T-helper 17 cell (primary cell): ENCODE data around the gene STAG2. TPM values are rescaled to one million over a fixed set of nuclear protein-coding genes. Genes with fewer than 3 reads are reported as not detected.
A peak's percentile ranks its signal among the peaks of the same experiment; 100 is the strongest.

Experiments used
- ATAC-seq: fragments of 150-1000 bp; cut with Tn5 transposase; 2 replicates; pipeline ENCODE4 v1.10.0; 2021; ENCODE audit warnings: mild to moderate bottlenecking, moderate library complexity
- DNase-seq, 3 donors: peaks; one replicate each; pipeline versions ENCODE4 v3.0.0 to v3.0.0-alpha.2; 2020 to 2021
- H3K9me3 ChIP-seq: one replicate; pipeline ENCODE4 v1.7.0; 2013; ENCODE audit warnings: low read length, mild to moderate bottlenecking; ENCODE audit not compliant: control insufficient read depth, poor library complexity, severe bottlenecking
- H3K27ac Mint-ChIP-seq: one replicate; pipeline ENCODE4 v1.8.0; 2022; ENCODE audit warnings: mild to moderate bottlenecking, moderate library complexity, mixed read lengths
- H3K27me3 Mint-ChIP-seq: one replicate; pipeline ENCODE4 v1.8.0; 2022; ENCODE audit warnings: mixed read lengths
- H3K36me3 Mint-ChIP-seq: one replicate; pipeline ENCODE4 v1.8.0; 2022; ENCODE audit warnings: low read depth, mixed read lengths
- H3K4me1 Mint-ChIP-seq: one replicate; pipeline ENCODE4 v1.8.0; 2022; ENCODE audit warnings: mild to moderate bottlenecking, mixed read lengths
- H3K4me3 Mint-ChIP-seq: one replicate; pipeline ENCODE4 v1.8.0; 2022; ENCODE audit warnings: mild to moderate bottlenecking, moderate library complexity, mixed read lengths
- total RNA-seq, 4 donors: library from RNA in 2 of 4; stranded (reverse) in 2 of 4; gene quantifications; one replicate each; pipeline ENCODE4 v1.2.3 and lab custom pipeline; 2022 to 2026

STAG2 gene
- total RNA-seq, 2 donors from 2014 or later = 77.2 to 81.3 TPM

DNA sequence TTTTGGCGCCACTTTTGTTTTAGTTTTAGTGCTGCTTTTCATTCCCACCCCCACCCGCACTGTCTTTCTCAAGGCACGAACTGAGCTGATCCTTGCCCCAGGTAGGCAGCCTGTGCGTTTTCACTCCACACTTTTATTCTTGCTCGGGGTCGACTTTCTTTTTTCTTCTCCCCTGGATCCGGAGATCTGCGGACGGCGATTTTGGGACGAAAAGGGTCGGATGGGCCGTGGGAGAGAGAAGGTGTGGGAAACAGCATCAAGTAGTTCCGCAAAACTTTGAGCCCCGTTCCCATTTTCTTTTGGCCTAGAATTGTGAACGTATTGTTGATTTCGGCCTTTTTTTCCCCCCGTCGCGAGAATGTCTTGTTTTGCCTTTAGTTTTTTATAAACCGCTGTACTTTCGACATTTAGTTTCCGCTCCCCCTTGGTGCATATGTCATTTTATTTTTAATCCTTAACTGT, 531 bp downstream of the STAG2 start:
- Mint-ChIP-seq H3K4me1 (peaks cover 28% of the 10 kb centered on the region), H3K4me3 (peak overlapping the region; percentile 98), H3K27ac (peak overlapping the region; percentile 99), H3K27me3 (no peaks in the 10 kb centered on the region), H3K36me3 (peaks cover 4% of the 10 kb centered on the region)
- no peak for ATAC-seq
- DNase-seq = no peak
- no peaks in the 10 kb centered on the region for H3K9me3 ChIP-seq

DNA sequence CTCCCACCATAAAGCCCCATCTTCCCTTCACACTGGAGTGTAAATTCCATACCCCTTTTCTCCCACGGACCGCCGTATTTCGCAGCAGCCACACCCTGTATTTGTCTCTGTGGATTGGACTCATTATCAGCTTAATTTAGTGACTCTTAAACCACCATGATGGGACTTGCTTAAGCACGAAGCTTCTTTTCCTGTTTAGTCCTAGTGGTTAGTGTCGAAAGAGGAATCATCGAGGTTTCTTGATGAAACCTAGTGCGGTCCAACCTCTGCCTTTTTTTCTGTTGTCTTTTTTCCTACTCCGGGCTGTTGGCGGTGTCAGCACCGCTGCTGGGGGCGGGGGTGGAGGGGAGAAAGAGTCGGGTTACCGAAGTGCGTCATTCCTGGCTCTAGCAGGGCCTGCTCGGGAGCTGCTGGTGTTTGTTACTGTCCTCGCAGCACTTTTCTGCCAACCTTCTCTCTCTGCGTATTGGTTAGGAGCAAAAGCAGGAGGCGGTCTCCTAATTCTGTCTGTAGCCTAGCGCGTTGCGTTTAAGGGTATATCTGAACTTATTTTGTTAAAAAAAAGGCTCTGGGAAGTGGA, 1.4 kb downstream of the STAG2 start:
- H3K36me3 Mint-ChIP-seq = peaks cover 4% of the 10 kb centered on the region
- peak overlapping the region; percentile 99 for H3K27ac Mint-ChIP-seq
- peaks cover 31% of the 10 kb centered on the region for H3K4me1 Mint-ChIP-seq
- peak; percentile 74 for ATAC-seq
- peak; percentile 63 to 77 (median 68) for DNase-seq
- no peaks in the 10 kb centered on the region for H3K9me3 ChIP-seq
- no peaks in the 10 kb centered on the region for H3K27me3 Mint-ChIP-seq
- H3K4me3 Mint-ChIP-seq = peak overlapping the region; percentile 98

DNA sequence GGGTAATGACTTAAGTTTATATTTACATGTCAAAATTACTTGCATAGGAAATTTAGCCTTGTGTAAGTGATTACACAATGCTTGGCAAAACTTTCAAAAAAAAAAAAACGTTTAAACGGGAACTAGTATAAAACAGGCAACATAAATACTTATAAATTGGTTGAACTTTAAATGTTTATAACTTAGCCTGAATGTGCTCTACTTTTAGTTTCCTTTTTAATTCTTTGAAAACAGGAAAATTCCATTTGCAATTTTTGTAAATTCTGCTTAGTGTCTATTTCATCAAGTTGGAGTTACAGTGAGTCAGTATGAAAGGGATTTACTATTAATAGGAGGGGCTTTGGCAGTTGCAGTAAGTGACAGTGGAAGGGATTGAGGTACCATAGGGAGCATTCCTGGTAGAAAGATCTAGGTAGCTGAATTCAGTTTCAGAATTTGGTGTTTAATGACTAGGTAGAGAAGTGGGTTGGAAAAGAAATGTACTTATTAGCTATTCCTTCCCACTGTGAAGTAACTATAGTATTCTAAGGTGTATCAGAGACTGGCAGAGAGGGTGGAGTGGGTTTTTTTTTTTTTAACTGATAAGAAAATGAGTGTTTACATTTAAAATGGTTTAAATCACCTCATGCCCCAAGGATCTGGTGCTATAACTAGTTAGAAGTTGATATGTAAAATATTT, 2.8 kb downstream of the STAG2 start:
- no peaks in the 10 kb centered on the region for H3K27me3 Mint-ChIP-seq
- peaks cover 4% of the 10 kb centered on the region for H3K36me3 Mint-ChIP-seq
- H3K27ac Mint-ChIP-seq = peak overlapping the region; percentile 99
- DNase-seq (no peak), ATAC-seq (no peak)
- H3K4me1 Mint-ChIP-seq = peaks cover 30% of the 10 kb centered on the region
- H3K9me3 ChIP-seq = no peaks in the 10 kb centered on the region
- peak overlapping the region; percentile 98 for H3K4me3 Mint-ChIP-seq

DNA sequence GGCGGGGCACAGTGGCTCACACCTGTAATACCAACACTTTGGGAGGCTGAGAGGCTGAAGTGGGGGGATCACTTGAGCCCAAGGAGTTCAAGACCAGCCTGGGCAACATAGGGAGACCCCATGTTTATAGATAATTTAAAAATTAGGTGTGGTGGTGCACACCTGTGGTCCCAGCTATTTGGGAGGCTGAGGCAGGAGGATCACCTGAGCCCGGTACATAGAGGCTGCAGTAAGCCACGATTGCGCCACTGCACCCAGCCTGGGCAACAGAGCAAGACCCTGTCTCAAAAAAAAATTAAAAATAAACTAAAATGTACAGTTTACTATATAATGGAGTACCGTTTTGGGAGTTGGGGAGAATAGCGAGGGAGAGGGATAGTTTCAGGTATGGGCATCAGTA, 4.2 kb downstream of the STAG2 start:
- no peak for ATAC-seq
- no peaks in the 10 kb centered on the region for H3K9me3 ChIP-seq
- Mint-ChIP-seq H3K4me1 (peaks cover 39% of the 10 kb centered on the region), H3K36me3 (peaks cover 2% of the 10 kb centered on the region), H3K27ac (peak overlapping the region; percentile 99), H3K4me3 (peak overlapping the region; percentile 43), H3K27me3 (no peaks in the 10 kb centered on the region)
- DNase-seq = no peak

DNA sequence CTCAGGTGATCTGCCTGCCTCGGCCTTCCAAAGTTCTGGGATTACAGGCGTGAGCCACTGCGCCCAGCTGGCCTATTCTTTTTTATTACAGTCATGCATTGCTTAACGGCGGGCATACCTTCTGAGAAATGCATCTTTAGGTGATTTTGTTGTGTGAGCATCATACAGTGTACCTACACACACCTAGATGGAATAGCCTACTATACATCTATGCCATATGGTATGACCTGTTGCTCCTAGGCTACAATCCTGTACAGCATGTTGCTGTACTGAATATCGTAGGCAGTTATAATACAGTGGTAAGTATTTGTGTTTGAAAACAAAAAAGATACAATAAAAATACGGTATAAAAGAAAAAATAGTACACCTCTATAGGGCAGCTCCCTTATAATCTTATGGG, 6.0 kb downstream of the STAG2 start:
- Mint-ChIP-seq H3K27me3 (no peaks in the 10 kb centered on the region), H3K27ac (no peak overlapping the region), H3K4me3 (no peak overlapping the region), H3K36me3 (peaks cover 2% of the 10 kb centered on the region), H3K4me1 (peaks cover 43% of the 10 kb centered on the region)
- DNase-seq (no peak), ATAC-seq (no peak)
- H3K9me3 ChIP-seq = no peaks in the 10 kb centered on the region

DNA sequence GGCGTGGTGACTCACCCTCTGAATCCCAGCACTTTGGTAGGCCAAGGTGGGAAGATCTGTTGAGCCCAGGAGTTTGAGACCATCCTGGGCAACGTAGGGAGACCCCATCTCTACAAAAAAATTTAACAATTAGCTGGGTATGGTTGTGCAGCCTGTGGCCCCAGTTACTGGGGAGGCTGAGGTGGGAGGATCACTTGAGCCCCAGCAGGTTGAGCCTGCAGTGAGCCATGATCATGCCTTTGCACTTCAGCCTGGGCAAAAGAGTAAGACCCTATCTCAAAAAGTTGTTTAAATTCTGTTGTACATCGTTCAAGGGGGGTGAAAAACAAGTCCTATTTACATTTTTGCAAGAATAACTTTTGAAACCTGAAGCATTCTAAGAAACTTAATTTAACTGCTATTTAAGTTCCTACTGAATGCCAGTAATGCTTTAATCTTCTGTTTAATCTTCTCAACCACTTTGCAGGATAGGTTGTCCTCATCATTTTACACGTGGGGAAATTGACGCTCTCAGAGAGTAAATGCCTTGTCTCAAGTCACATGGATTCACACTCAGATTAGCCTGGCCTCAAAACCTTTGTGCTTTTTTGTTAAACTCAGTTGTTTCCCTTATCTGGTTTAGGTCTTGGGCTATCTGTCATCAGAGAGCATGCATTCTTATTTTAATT, 7.0 kb downstream of the STAG2 start:
- Mint-ChIP-seq H3K4me3 (no peak overlapping the region), H3K27ac (peak overlapping the region; percentile 70)
- no peak for ATAC-seq

DNA sequence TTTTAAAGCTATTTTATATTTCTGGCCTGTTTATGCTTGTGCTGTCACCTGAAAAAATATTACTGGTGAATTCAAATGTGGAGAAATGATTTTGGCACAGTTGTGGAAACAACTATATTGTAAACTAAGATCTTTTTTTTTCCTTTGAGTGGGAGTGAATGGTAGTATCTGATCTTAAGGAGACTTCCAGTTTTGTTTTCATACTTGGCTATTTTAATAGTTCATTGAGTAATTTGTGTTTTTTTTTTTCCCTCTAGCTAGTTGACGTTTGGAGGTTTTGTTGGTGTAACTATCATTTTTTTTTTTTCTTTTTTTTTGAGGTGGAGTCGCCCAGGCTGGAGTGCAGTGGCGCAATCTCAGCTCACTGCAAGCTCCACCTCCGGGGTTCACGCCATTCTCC, 10.5 kb downstream of the STAG2 start:
- no peak overlapping the region for H3K27ac Mint-ChIP-seq
- H3K36me3 Mint-ChIP-seq = no peaks in the 10 kb centered on the region
- peaks cover 23% of the 10 kb centered on the region for H3K4me1 Mint-ChIP-seq
- no peak overlapping the region for H3K4me3 Mint-ChIP-seq
- H3K27me3 Mint-ChIP-seq = no peaks in the 10 kb centered on the region
- no peak for DNase-seq
- no peaks in the 10 kb centered on the region for H3K9me3 ChIP-seq
- no peak for ATAC-seq

More for the DNA sequence above, 7.0 kb downstream of the STAG2 start:
- H3K9me3 ChIP-seq = no peaks in the 10 kb centered on the region
- Mint-ChIP-seq H3K4me1 (peaks cover 38% of the 10 kb centered on the region), H3K36me3 (no peaks in the 10 kb centered on the region), H3K27me3 (no peaks in the 10 kb centered on the region)
- no peak for DNase-seq

DNA sequence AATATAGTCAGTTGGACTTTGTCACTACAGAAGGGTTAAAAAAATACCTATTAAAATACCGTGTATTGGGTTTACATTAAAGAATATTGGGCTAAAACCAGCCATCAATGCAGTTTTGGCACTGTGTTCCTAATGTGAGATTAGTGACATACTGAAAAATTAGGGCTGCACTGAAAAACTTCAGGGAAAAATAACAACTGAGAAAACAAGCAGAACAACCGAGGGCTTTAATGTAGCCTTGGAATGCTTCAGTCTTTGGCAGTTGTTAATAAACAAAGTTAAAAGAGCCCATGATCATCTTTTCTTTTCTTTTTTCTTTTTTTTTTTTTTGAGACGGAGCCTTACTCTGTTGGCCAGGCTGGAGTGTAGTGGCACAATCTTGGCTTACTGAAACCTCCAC, 12.4 kb downstream of the STAG2 start:
- Mint-ChIP-seq H3K4me1 (peaks cover 24% of the 10 kb centered on the region), H3K4me3 (no peak overlapping the region), H3K27ac (no peak overlapping the region), H3K27me3 (no peaks in the 10 kb centered on the region), H3K36me3 (no peaks in the 10 kb centered on the region)
- DNase-seq (no peak), ATAC-seq (no peak)
- H3K9me3 ChIP-seq = no peaks in the 10 kb centered on the region

DNA sequence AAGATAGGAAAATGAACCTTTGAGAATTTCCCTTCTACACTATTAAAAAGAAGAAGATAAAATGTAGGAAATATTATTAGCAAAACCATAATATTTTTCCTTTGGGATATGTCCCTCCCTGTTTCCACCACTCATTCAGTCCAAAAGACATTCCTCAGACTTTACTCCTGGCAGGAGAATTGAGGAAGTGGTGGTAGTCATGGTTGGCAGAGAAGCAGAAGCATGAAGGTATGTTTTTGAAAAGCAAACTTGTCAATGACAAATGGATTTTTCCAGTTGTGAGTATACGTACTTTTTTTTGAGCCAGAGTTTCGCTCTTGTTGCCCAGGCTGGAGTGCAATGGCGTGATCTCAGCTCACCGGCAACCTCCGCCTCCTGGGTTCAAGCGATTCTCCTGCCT, 13.7 kb downstream of the STAG2 start:
- Mint-ChIP-seq H3K27ac (no peak overlapping the region), H3K4me3 (no peak overlapping the region), H3K27me3 (no peaks in the 10 kb centered on the region), H3K4me1 (peaks cover 31% of the 10 kb centered on the region), H3K36me3 (no peaks in the 10 kb centered on the region)
- ATAC-seq (no peak), DNase-seq (no peak)
- H3K9me3 ChIP-seq = no peaks in the 10 kb centered on the region

DNA sequence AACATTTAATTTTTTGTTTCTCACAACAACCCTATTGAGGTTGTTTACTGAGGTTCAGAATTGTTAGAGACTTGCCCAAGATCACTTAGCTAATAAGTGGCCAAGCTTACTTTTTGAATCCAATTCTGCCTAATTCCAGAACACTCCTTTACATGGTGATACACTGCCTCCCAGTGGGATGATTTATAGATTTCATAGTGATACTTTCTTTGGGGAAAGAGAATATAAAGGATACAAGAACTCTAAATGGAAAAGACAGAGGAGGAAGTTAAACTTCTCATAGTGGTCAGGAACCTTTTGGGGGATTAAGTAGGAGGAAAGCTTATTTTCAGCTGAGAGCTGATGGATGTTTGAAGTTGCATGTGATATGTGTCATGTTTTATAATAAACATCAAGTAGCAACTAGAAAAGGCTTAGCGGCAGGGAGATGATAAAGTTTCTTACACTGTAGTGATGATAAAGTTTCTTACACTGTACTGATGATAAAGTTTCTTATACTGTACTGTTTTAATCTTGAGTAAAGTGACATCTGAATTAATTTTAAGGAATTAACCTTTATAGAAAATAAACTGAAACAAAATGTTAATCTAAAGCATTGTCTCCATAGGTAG, 15.3 kb downstream of the STAG2 start:
- Mint-ChIP-seq H3K4me3 (peak overlapping the region; percentile 33), H3K4me1 (peaks cover 28% of the 10 kb centered on the region), H3K27ac (peak overlapping the region; percentile 2), H3K27me3 (no peaks in the 10 kb centered on the region), H3K36me3 (no peaks in the 10 kb centered on the region)
- DNase-seq (no peak), ATAC-seq (peak; percentile 45)
- no peaks in the 10 kb centered on the region for H3K9me3 ChIP-seq

DNA sequence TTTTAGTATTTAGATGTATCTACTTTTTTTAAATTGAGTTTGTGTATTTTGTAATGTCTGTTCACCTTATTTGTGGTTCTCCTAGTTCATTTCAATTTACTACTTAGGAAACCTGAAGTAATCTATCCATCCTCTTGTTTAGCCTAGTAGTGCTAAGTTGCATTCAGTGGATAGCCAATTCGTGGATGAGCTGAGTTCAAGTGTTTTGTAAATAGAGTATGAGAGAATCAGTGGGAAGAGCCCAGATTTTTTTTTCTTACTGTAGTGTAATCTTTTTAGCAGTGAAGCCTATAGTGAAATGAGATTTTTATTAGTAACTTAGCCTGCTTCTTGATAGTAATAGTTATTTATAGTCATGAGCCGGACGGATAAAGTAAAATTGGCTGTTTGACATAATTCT, 21.7 kb downstream of the STAG2 start:
- no peaks in the 10 kb centered on the region for H3K27me3 Mint-ChIP-seq
- peaks cover 36% of the 10 kb centered on the region for H3K4me1 Mint-ChIP-seq
- DNase-seq (no peak), ATAC-seq (no peak)
- H3K27ac Mint-ChIP-seq = no peak overlapping the region
- no peaks in the 10 kb centered on the region for H3K9me3 ChIP-seq
- peak overlapping the region; percentile 80 for H3K4me3 Mint-ChIP-seq
- H3K36me3 Mint-ChIP-seq = no peaks in the 10 kb centered on the region

DNA sequence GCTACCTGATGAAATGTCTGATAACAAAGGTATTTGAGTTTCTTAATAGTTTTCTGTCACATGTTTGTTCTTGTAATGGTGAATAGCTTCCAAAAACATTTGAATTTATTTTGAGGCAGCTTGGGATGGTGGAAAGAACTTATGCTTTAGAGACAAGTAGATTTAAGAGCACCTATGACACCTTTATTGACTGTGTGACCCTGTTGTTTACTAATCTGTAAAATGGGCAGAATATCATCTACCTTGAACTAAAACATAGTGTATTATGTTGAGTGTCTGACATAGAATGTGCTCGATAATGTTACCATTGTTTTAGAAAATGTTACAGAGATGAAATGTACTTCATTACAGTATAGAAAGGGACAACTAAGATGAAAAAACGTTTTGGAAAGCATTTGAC, 24.9 kb downstream of the STAG2 start:
- H3K4me3 Mint-ChIP-seq = no peak overlapping the region
- H3K36me3 Mint-ChIP-seq = no peaks in the 10 kb centered on the region
- ATAC-seq (no peak), DNase-seq (no peak)
- H3K27ac Mint-ChIP-seq = no peak overlapping the region
- no peaks in the 10 kb centered on the region for H3K27me3 Mint-ChIP-seq
- peaks cover 32% of the 10 kb centered on the region for H3K4me1 Mint-ChIP-seq
- no peaks in the 10 kb centered on the region for H3K9me3 ChIP-seq

DNA sequence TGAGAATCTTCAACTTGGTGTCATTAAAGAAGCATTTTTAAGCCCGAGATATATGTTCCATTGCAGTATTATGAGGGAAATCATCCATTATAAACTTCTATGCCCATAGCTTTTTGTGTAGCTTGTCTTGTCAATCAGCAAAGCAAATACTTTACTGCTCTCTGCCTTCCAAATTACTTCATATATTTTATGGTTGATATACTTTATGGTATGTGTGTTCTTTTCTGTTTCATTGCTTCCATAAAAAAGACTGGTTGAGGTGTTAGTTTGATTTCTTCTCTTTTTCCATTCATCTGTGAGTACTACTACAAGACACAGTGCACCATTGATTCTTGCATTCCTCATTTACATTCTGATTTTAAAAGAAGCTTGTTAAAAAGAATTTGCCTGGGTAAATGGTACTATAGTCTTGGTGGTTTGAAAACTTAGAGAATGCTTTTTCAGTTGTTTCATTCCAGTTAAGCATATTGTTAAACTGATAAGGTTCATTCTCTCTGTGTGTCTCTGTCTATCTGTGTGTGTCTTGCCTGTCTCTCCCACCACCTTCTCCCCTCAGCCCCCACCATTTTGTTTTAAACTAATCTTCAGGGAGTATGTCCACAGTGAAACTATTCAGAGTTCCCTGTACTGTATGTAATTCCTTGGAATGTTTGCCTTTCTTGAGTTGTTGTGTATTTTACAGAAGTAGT, 27.1 kb downstream of the STAG2 start:
- Mint-ChIP-seq H3K4me3 (peak overlapping the region; percentile 39), H3K27ac (no peak overlapping the region)

More for the DNA sequence above, 27.1 kb downstream of the STAG2 start:
- no peaks in the 10 kb centered on the region for H3K27me3 Mint-ChIP-seq
- H3K36me3 Mint-ChIP-seq = no peaks in the 10 kb centered on the region
- peaks cover 25% of the 10 kb centered on the region for H3K4me1 Mint-ChIP-seq
- ATAC-seq = no peak
- no peak for DNase-seq
- no peaks in the 10 kb centered on the region for H3K9me3 ChIP-seq
